GM19463 (cell line): ENCODE measurements around the gene HEY2.
"Not testable (repeated sequence)": the region's sequence is repeated elsewhere in the genome, so short reads cannot be mapped to it uniquely, and the experiment has no call there.

Experiments used
- ATAC-seq: cut with Tn5 transposase; IDR thresholded peaks from one replicate; pipeline ENCODE4 v1.9.1; 2021; ENCODE audit warnings: mild to moderate bottlenecking, moderate library complexity; ENCODE audit not compliant: unreplicated experiment

The HEY2 gene

DNA sequence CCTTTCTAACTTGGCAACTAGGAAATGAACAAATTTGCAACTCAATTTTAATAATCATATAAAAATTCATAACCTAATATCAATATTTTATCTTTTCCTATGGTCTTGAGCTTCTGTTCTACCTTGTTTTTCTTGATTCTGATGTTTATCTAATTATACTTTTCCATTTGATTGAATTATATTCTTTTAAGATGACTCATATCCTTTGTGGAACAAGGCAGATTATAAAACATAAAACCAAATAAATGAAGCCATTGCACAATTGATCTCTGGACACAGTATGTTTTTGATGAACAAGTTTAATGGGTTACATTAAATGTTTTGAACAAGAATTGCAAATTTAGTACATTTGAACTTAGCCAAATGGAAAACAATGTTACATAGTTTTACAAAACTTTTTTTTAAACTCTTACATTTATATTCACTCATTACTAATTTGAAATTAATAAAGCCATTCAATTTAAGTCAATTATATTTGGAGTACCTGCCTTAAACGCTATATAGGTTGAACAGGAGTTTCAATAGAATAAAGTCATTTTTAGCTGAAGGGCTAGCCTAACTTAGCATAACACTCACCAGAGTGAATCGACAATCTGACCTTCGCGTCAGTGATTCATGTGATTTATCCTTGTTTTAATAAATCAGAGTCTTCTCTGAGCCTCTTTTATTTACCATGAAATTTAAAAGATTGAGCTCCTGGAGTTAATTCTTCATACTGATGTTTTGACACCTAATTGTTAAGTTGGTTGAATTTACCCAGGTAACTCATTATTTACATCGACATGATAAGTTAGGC, 45.1 kb downstream of the HEY2 start:
- no peak for ATAC-seq

DNA sequence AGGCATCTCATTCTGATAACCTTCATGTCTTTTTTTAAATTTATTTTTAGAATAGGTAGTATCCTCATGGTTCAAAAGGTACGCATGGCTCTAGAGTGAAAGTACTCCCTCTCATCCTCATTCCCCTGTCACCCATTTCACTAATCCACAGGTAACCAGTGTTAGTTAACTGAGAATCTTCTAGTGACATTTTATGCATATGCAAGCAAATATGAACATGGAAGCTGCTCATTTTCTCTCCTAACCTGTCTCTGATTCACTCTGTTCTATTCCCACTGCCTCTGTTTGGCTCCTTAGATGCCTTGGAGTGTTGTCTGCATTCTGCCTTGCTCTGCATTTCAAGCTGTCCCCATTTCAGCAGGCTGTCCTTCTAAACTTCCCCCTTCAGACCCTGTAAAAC, 45.9 kb downstream of the HEY2 start:
- ATAC-seq, result no peak

DNA sequence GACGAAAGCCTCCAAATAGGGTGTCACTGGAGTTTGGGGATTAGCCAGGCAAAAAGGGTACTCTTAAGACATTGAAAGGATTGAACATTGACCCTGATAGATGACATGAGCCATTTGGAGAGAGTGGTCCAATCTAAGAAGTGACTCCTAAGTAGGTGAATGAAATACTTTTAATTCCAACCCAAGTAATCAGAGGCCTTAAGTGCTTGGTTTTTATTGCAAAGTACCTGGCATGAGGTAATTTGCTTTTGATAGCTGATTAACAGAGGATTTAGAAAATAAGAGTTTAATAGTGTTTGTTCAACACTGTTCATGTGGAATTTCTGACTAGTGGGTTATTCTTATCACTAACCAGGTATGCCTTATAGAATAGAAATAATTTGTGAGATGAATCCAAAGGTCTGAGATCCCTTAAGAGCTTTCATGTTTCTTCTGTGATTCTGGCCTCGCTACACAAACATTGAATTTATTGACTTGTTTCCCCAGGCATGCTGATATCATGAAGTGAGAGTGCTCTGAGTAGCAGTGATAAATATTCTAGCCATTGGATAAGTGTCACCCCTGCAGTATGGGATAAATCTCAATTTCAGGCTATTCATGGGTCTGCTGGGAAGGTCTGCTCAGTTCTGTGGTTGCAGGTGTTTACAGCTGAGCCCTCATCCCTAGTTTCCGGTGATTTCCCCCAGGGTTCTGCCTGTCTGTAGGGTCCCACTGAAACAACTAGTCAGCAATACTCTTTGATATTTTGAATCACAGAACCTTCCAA, 47.9 kb downstream of the HEY2 start:
- ATAC-seq, result peak; percentile 27

DNA sequence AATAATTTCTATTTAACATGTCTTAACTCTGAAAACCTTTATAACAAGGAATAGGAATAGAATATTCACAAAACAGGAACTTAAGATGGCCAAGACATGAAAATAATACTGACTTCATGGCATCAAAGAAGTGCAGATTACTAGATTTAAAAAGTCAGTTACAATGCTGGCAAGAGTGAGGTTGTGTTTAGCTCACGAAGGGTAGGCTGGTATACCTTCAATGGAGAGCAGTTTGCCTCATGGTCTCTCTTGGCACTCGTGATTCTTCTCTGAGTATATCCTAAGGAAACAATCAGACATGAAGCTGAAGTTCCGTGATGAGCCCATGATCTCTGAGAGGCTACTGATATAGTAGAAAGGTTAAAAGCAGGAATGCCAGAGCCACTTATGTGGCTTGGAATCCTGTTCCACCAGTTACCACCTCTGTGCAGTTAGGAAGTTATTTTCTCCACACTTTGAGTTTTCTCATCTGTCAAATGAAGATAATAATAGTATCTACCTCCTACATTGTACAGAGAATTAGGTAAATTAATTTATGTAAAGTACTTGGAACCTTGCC, 48.5 kb downstream of the HEY2 start:
- no peak for ATAC-seq

DNA sequence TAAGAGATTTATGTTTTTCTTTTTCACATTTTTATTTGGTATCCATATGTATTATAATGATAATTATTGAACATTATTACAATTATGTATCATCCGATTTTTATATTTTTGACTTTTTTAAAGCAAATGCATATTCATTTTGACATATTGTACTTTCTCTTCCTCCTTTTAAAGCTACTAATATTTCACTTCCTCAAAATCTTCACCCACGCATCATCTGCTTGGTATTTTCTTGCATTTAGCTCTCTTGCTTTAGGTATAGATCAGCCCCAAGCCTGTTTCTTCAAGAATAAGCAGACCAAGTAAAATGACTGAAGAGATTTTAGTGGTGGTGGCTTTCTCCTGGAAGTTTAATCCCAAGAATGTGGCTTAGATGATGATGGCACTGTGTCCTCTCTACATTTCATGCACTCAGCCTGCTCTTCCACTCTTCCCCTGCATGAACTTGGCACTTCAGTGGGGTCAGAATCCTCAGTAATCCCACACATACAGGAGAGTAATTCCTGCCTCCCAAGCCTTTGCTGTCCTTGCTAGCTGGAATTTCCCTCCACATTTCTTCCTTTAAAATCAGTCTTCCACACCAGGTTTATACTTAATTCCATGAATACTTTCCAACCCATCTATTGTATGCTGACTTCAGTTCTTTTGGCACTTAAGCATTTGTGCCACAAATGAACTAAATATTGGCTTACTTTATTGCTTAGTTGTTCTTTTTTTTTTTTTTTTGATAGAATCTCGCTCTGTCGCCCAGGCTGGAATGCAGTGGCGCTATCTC, 49.5 kb downstream of the HEY2 start:
- ATAC-seq, result peak; percentile 87

DNA sequence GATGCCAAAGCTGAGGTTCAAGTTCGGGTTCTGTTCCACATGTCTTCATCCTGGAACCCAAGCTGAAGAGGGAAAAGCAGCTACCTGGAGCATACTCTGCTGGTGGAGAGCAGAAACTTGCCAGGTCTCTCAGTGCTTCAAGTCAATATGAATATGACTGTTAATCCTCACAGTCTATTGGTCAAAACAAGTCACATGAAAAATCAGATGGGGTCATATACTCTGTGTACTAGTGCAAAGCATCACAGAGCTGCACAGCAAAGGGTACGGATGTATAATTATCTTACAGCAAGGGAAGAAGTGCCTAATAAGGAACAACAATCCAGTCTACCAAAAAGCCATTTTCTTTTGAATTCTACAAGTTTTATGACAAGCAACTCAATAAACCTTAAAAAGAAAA, 53.0 kb downstream of the HEY2 start:
- ATAC-seq, result no peak

DNA sequence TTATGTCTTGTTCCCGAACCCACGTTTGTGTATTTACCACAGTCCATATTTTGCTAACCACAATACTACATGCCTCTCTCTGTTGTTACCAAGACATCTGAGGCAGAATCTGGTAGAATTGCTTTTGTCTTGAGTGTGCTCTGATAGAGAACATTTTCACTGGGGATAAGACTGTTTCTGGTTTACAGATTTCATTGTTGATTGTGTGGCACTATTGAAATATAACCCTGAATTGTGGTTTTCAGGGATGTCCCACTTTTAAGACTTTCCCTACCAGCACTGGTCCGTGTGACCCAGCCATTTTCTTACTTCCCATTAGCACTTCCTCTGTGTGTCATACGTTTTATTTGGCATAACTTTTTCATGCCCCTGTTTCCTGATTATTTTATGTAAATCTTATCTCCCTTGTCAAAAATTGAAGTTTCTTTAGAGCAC, 53.5 kb downstream of the HEY2 start:
- no peak for ATAC-seq

DNA sequence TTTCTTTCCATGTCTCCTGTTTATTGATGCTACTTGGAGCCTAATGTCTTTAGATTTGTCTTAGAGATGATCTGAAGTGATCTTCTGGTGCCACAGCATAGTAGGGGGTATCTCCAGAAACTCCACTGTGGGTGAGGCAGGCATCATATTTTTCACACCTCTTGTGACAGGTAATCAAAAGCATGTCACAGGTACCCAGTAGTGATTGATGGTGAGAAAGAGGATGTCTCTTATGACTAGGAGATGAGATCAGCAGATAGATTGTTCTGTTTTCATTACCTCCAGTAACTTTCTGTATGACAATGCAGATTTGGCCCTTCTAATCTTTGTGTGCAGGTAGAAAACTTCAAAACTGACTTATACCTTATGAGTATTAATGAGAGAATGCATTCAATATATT, 54.8 kb downstream of the HEY2 start:
- peak; percentile 56 for ATAC-seq

DNA sequence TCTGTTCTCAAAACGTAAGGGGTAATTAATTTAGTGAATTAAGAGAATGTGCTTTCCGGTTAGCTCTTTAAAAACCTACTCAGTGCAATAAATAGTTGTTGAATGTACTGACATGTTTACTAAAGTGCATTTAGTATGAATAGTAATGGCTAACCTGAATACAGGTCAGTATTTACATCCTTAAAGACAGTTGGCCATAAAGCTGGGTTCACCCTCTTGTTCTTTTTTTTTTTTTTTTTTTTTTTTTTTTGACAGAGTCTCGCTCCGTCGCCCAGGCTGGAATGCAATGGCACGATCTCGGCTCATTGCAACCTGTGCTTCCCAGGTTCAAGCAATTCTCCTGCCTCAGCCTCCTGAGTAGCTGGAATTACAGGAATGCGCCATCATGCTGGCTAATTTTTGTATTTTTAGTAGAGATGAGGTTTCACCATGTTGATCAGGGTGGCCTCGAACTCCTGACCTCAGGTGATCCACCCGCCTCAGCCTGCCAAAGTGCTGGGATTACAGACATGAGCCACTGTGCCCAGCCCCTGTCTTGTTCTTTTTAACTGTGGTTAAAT, 55.5 kb downstream of the HEY2 start:
- not testable (repeated sequence) for ATAC-seq

DNA sequence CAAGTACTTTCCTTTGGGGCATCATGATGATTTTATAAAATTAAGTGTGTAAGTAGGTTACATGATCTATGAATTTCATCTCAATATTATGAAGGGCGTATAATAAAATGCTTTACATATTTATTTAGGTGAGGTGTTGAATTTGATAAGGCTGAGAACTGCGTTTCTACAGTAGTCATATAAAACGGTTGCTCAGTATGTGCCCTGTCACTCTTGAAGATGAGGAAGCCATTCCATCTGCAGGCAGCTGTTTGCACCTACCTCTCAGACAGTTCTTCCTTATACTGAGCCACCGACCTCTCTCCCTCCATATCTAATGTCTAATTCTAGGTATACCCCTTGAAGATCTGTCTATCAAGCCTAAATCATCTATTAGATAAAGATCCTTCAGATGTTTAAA, 57.4 kb downstream of the HEY2 start:
- no peak for ATAC-seq

DNA sequence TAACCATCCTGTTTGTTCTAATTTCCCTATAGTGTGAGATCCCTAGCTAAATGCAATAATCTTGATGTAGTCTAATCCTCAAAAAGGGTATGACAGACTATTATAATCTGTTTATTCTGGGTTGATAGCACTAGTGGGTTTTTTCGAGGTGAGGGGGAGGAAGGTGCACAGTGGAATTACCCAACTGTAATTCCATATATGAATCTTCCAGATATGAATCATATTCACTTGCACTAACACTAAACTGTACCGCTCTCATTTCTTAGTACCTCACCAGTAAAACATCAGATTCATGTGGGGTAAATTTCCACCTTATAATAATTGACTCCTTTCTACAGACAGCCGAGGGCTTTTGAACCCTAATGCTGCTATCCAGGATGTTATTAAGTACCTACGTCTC, 57.9 kb downstream of the HEY2 start:
- peak; percentile 34 for ATAC-seq

DNA sequence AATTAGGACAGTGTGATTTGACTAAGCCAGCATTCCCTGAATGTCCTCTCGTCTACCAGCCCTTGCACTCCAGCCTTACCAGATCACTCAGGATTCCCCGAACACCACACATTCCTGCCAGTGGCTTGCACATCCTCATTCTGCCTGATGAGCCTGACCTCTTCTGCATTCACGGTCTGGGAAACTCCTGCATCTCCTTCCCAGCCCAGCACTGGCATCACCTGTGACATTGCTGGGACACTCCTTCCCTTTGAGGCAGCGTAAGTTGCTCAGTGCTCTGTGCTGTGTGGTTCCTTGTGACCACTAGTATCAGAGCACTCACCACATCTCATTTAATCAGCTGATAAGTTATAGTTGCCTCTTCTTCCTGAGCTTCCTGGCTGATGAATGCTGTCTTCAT, 58.6 kb downstream of the HEY2 start:
- no peak for ATAC-seq

DNA sequence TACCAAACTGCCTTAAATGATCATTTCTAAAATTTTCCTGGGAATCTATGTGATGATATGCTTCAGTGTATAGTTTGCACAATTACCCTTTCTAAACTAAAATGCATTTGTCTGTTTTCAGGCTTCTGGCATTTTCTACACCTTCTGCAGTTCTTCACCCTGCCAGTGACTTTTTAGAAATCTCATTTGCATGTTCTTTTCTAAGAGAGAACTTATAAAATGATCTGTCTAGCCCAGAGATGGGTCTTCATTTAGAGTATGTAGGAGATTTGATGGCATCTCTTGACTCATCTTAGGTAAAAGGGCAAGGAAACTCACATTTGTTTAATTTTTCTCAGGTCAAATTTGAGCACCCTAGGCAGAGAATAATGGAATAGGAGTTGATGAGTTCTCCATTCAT, 59.2 kb downstream of the HEY2 start:
- ATAC-seq, result no peak

DNA sequence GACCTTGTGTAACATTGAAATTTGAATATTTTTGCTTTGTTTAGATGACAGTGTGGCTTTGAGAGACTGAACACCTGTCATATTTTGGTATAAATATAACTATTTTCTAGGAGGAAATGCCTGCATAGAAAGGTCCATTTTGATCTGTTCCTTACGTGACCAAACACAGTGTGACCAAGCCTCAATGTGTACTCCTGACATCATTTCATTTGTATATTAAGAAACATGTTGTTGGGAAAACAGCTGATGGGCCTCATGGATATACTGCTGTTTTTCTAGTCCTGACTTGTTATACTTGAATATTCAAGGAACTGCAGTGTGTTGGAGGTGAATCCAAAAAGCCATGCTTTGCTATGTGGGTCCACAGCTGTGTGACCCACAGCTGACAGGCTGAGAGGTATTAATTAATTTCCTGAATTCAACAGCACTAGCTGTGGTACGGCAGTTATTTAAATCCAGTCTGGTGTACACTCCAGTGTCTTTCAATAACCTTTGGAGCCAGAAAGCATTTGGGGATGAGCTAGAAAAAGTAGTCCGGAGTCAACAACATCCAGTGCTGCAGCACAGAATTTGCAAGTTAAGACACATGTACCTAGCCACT, 60.2 kb downstream of the HEY2 start:
- no peak for ATAC-seq

DNA sequence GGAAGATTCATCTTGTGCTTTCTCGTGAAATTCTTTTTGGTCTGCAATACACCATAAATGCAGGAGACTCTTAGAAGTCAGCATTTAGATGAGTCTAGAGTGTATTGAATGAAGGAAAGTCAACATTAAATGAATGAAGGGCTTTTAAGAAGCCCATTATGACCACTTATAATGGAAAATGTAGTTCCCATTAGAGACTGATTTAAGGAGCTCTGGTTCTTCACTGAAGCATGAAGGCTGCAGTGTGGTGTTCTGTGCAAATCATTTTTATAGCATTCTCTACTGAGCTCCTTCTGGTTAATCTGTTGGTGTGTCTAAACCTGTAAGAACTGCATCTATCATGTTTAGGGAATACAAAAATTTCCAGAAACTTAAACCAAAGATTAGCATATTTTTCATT, 61.0 kb downstream of the HEY2 start:
- no peak for ATAC-seq
